Activated T-cell treated with anti-CD3 and anti-CD28 coated beads, Interleukin-2, amount 50 U/mL, for 48 hours (primary cell): Measurements from ENCODE around the gene SGK1.

Source experiments
- DNase-seq, 2 experiments: peaks; one replicate each; pipeline ENCODE4 v3.0.0-alpha.2; 2020

SGK1 gene

GRCh38 chr6:134166511-134167261, 151.2 kb downstream of the SGK1 start:
- no peak for DNase-seq

GRCh38 chr6:134165561-134166201, 152.2 kb downstream of the SGK1 start:
- DNase-seq: no peak

GRCh38 chr6:134164300-134164699, 153.6 kb downstream of the SGK1 start:
- DNase-seq: no peak

GRCh38 chr6:134162932-134163331, 155.0 kb downstream of the SGK1 start:
- DNase-seq: no peak

- no peak for DNase-seq
Measured at GRCh38 chr6:134161041-134161440, 156.9 kb downstream of the SGK1 start.

- DNase-seq: no peak
Measured at GRCh38 chr6:134152767-134153485, 165.0 kb downstream of the SGK1 start.

- DNase-seq: no peak
Measured at GRCh38 chr6:134148566-134148965, 169.3 kb downstream of the SGK1 start.

- no peak for DNase-seq
Measured at GRCh38 chr6:134147034-134147533, 170.8 kb downstream of the SGK1 start.

GRCh38 chr6:134146268-134147033, 171.5 kb downstream of the SGK1 start:
- DNase-seq: no peak

GRCh38 chr6:134145786-134146185, 172.1 kb downstream of the SGK1 start:
- DNase-seq: no peak

GRCh38 chr6:134138226-134138975, 179.5 kb downstream of the SGK1 start:
- DNase-seq: no peak

GRCh38 chr6:134134654-134135053, 183.3 kb downstream of the SGK1 start:
- no peak for DNase-seq

GRCh38 chr6:134132494-134133141, 185.3 kb downstream of the SGK1 start:
- DNase-seq: no peak

GRCh38 chr6:134131530-134132139, 186.3 kb downstream of the SGK1 start:
- no peak for DNase-seq

GRCh38 chr6:134128146-134128545, 189.8 kb downstream of the SGK1 start:
- no peak for DNase-seq

GRCh38 chr6:134123666-134124208, 194.2 kb downstream of the SGK1 start:
- DNase-seq: no peak

GRCh38 chr6:134122775-134123174, 195.1 kb downstream of the SGK1 start:
- DNase-seq: no peak

- no peak for DNase-seq
Measured at GRCh38 chr6:134119486-134119885, 198.4 kb downstream of the SGK1 start.
